ENCODE data around the gene ZDHHC7.
A peak's percentile ranks its signal among the peaks of the same experiment; 100 is the strongest.

Gene ZDHHC7

GRCh38 chr16:85015481-85016187 is 4.3 kb upstream of the ZDHHC7 start:
- TF ChIP-seq CTCF (IDR thresholded peaks at IDR 0.05): no peak
- H3K27me3 ChIP-seq: peaks cover 0 to 3% of the 10 kb centered on the region in 2 donors
- intact Hi-C loops (cut with DNase I; ENCODE audit: low total_unique reads): no loop called here

DNA sequence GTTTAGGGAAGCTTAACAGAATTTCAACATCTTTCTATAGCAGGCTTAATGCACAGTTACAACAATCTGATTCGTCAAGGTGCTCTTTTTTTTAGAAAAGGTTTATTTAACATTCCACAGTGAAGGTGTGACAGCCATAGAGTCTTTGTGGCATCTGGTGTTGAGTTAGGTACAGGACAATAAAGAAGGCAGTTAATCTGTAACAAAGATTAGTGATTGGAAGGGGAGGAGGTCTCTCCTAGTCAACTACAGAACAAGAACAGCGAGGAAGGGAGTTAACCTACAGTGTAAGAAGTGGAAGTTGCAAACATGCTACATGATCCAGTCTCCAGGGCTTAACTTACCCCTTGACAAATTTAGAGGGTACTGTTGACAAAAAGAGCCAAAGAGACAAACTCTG is 3.0 kb upstream of the ZDHHC7 start:
- Histone ChIP-seq H3K4me3 (no peak overlapping the region), H3K27ac (no peak overlapping the region), H3K27me3 (peaks cover 0 to 3% of the 10 kb centered on the region in 2 donors), H3K4me1 (peaks cover 0 to 18% (median 14%) of the 10 kb centered on the region in 4 donors), H3K9me3 (no peaks in the 10 kb centered on the region), H3K36me3 (no peaks in the 10 kb centered on the region)
- no peak for TF ChIP-seq CTCF (IDR thresholded peaks at IDR 0.05)
- DNase-seq: no peak
- intact Hi-C loops (cut with DNase I; ENCODE audit: low total_unique reads): no loop called here

More at GRCh38 chr16:85015481-85016187, 4.3 kb upstream of the ZDHHC7 start:
- Histone ChIP-seq H3K27ac (no peak overlapping the region), H3K4me3 (no peak overlapping the region), H3K9me3 (no peaks in the 10 kb centered on the region), H3K4me1 (peaks cover 0 to 6% (median 3%) of the 10 kb centered on the region in 4 donors), H3K36me3 (no peaks in the 10 kb centered on the region)
- DNase-seq: no peak

- Histone ChIP-seq H3K9me3 (no peaks in the 10 kb centered on the region), H3K4me3 (peak overlapping the region; percentile 72 to 83), H3K27me3 (peaks cover 0 to 3% of the 10 kb centered on the region in 2 donors), H3K4me1 (peaks cover 0 to 43% (median 26%) of the 10 kb centered on the region in 4 donors), H3K27ac (peak overlapping the region; percentile 82 to 85), H3K36me3 (no peaks in the 10 kb centered on the region)
- TF ChIP-seq CTCF (IDR thresholded peaks at IDR 0.05): no peak
- intact Hi-C loops (cut with DNase I; ENCODE audit: low total_unique reads): no loop called here
- DNase-seq: no peak
These were observed 530 bp upstream of the ZDHHC7 start for GRCh38 chr16:85011846-85012284.

DNA sequence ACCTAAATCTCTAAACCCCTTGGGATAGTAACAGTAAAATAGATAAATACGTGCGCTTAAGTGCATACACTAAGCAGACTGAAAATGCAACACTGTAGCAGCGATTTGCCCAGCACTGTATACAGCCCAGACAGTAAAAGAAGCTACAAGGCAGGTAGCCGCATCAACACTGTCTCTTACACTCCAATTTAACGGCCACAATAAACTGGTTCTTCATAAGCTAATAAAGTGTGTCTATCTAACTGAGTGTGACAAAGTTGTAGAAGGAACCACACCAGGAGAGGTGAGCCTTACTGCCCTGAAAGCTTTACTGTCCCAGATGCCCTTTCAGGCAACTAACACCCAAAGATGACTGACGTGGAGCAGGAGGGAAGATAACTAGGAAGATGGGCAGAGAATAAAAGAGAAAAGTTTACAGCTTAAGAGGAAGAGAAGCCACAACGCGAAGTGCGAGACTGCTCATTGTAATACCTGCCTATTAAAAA is 847 bp downstream of the ZDHHC7 start:
- Histone ChIP-seq H3K36me3 (no peaks in the 10 kb centered on the region), H3K4me1 (peaks cover 0 to 57% (median 39%) of the 10 kb centered on the region in 4 donors), H3K27ac (peak overlapping the region; percentile 82 to 85), H3K27me3 (peaks cover 0 to 2% of the 10 kb centered on the region in 2 donors), H3K9me3 (no peaks in the 10 kb centered on the region), H3K4me3 (peak overlapping the region; percentile 72 to 83)
- intact Hi-C loops (cut with DNase I; ENCODE audit: low total_unique reads): no loop called here
- DNase-seq: no peak
- no peak for TF ChIP-seq CTCF (IDR thresholded peaks at IDR 0.05)

- TF ChIP-seq CTCF (IDR thresholded peaks at IDR 0.05): no peak
- peaks cover 0 to 79% (median 60%) of the 10 kb centered on the region in 4 donors for H3K4me1 ChIP-seq
These were observed 3.1 kb downstream of the ZDHHC7 start for GRCh38 chr16:85008271-85008670.

More at GRCh38 chr16:85008271-85008670, 3.1 kb downstream of the ZDHHC7 start:
- intact Hi-C loops (cut with DNase I; ENCODE audit: low total_unique reads): no loop called here
- Histone ChIP-seq H3K27me3 (no peaks in the 10 kb centered on the region), H3K4me3 (no peak overlapping the region), H3K9me3 (no peaks in the 10 kb centered on the region), H3K27ac (peak overlapping the region; percentile 7 to 92), H3K36me3 (no peaks in the 10 kb centered on the region)
- DNase-seq: no peak

All from tibial artery (tissue), 4 donors.